GM19035 (cell line): ENCODE results near the gene POLH.
A peak's percentile ranks its signal among the peaks of the same experiment; 100 is the strongest.

Experiments
- ATAC-seq: cut with Tn5 transposase; IDR thresholded peaks from one replicate; pipeline ENCODE4 v1.9.1; 2021; ENCODE audit not compliant: unreplicated experiment

The POLH gene

DNA sequence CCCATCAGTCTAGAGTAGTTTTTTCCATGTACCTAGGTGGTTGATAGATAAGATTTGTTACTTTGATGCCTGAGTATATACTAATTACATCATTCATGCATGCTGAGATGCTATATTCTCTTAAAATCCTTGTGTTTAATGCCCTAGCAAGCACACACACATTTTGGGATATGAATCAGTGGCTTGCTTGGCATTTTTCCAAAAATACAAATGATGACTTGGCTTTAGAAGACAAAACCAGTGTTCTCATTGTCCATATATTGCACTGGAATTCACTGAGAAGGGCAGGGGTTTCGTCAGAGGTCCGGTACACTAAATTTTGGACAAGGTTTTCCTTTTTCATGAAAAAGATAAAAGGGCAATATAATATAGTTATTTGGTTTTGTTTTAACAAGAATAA is 28.2 kb downstream of the POLH start:
- no peak for ATAC-seq

DNA sequence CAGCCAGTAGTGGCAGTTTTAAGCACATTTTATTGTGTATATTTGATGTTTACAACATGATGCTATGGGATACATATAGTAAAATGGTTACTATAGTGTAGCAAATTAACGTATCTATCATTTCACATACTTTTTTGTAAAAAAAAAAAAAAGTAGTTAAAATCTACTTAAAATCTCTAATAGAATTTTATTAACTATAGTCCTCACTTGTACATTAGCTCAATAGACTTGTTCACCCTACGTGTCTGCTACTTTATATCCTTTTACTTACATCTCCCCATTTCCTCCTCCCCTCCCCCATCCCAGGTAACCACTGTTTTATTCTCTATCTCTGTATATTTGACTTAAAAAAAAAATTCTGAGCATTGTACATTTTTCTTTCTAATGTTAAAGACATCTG is 30.0 kb downstream of the POLH start:
- no peak for ATAC-seq

GRCh38 chr6:43608310-43608763 is 32.4 kb downstream of the POLH start:
- ATAC-seq = no peak

DNA sequence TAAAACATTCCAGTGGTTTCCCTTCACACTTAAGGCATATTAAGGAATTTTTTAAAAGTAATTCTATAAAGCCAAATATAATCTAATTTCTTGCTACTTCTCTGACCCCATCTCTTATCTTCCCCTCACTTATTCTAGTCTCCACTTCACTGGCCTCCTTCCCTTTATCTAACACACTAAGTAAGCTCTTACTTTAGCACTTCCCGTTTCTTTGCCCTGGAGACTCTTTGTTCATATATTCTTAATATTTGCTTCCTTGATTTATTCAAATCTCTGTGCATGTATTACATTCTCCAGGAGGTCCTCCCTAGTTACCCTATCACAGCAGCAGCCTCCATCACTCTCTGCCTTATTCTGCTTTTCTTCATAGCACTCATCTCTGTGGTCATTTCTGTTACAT is 32.8 kb downstream of the POLH start:
- no peak for ATAC-seq

DNA sequence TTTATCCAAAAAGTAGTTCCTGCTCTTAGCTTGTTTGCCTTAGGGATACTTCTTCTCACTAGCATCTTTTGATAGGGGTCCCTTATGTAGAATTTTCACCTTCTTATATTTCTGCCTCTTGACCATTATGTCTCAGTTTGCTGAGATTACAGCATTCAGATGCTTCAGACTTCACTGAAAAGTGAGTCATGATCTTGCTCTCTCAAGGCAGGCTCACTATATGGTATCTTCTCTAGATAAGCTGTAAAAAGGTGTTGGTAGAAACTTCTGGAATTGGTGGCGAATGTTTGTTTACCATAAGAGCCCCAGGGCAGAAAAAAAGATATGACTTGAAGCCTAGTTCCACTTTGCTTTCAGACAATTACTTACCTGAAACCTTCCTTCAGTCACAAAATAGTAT is 33.4 kb downstream of the POLH start:
- ATAC-seq = no peak

DNA sequence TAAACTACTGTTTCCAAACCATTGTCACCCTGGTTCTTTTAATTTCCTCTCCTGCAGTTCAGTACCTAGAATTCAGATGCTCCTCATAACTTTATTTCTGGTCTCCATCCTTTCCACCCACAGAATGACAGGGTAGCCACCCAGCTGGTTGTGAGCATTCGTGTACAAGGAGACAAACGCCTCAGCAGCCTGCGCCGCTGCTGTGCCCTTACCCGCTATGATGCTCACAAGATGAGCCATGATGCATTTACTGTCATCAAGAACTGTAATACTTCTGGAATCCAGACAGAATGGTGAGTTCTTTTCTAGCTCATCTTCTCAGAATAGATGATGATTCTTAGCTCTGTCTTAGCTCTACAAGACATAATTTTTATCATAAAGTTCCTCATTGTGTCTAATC is 34.4 kb downstream of the POLH start:
- ATAC-seq = no peak

- no peak for ATAC-seq
Measured at GRCh38 chr6:43613721-43614395, 37.9 kb downstream of the POLH start.

GRCh38 chr6:43614396-43614730 is 38.4 kb downstream of the POLH start:
- no peak for ATAC-seq

DNA sequence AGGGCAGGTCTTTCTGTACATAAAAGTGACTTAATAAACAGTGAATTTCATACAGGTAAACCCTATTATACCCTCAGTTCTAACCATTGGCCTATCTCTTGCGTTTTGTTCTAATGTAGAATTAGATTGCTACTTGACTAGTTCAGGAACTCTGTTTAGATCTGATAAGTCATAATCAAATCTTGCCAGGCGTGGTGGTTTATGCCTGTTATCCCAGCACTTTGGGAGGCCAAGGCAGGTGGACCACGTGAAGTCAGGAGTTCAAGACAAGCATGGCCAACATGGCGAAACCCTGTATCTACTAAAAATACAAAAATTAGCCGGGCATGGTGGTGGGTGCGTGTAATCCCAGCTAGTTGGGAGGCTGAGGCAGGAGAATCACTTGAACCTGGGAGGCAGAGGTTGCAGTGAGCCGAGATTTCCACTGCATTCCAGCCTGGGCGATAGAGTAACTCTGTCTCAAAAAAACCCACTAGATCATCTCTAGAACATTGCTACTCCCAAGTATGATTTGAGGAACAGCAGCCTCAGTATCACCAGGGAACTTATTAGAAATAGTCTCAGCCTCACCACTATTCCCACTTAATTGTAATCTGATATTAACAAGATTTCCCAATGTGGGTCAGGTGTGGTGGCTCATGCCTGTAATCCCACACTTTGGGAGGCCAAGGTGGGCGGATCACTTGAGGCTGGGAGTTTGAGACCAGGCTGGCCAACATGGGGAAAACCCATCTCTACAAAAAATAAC is 40.9 kb downstream of the POLH start:
- ATAC-seq = no peak

DNA sequence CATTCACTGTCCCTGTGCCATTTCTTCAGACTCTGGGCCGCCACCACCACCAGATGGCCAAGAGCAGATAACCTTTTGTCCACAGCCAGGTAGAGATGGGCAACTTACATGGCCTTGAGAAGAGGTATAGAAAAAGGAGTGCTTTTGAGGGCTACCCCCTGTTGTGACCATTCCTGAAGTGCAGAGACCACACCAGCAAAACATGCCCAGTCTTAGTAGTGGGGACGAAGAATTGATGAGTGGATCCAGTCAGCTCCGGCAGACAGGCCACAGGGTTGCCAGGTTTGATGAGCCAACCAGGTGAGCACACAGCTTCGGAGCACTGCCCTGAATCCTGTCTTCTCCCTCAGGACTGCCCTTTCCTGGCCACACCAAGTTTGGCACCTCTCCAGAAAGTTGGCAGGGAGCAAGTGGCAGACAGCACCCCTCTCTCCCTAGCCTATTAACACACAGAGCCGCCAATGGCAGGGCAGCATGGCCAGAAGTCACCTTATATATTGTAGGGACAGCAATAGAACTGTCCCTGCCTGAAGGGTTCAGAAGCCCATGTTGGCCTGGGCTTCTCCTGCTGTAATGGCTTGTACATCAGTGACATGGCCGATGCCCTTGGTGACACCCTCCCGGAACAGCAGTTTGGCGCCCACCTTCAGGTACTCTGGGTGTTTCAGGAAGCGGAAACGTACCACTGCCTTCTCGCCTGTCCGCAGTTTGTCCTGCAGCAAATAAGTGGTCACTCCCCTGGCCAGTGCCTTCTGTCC is 45.3 kb downstream of the POLH start:
- ATAC-seq = no peak

- ATAC-seq = no peak
Measured at GRCh38 chr6:43621836-43622180, 45.8 kb downstream of the POLH start.

- no peak for ATAC-seq
Measured at GRCh38 chr6:43622541-43622940, 46.6 kb downstream of the POLH start.

DNA sequence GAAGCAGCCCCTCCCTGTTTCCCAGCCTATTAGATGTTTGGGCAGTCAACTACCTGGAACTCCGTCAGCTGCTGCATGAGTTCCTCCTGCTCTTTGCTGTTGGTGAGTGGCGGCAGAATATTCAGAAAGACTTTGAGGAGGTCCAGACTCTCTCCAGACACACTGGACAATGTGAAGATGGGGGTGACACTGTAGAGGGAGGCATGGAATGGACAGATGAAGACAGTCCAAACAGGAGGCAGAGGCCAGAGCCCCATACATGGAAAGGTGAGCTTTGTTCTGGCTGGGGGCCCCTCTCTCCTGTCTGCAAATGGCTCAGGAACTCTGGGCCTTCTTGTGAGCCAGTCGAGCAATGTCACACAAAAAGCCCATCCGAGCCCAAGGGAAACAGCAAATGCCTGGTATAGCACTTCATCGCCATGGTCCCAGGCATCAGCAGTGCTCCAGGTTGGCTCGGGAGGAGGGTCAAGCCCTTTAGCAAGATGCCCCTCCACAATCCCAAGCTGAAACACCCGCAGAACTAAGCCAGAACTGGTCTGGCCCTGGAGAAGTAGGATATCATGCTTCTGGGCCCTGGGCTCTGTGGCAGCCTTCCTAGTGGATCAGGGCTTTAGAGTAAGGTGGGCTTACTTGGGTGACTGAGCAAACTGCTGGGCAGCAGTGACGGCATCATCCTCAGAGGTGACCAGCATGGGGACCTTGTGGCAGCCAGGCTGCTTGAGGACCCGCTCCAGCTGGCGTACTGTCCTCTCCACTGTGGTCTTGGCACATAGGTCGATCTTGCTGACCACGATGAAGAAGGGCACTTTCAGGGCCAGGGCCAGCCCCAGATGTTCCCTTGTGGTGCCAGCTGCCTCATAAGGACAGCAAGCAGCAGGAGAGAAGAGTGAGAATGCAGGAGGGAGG is 48.1 kb downstream of the POLH start:
- no peak for ATAC-seq

- ATAC-seq = no peak
Measured at GRCh38 chr6:43624786-43625288, 48.9 kb downstream of the POLH start.

- ATAC-seq = no peak
Measured at GRCh38 chr6:43625393-43625992, 49.5 kb downstream of the POLH start.

DNA sequence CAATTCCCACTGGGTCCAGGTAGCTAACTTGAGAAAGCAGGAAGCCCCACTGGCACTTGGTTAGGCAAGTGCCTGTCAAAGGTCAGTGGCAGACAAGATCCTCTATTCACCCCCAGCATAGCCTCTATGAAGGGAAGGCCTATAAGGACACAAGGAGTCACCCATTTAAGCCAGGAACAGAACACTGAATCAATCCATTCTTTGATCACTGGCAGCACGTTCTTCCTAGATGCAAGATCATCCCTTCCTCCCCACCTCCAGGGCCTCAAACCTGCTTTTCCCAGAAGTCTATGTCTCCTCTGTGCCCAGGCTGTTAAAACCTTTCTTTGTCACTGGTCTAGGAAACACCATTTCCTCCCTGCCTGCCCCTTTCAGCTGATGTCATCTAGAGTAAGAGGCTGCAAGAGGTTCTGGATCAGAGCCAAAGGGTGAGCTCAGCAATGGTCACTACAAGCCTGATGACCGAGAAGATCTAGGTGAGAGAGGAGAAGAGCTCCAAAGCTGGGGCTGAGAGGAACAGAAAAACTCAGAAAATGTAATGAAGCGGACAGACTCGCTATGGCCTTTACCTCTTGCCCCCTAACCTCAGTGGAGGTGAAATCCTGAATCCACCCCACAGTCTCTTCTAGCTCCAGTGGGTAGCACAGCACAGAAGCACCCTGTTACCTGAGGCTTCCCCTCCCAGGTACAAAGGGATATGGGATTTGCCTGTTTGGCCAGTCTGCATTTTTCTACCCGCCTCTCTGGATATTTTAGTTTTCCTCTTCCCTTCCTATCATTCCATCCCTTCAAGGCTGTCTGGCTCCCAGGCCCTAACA is 51.2 kb downstream of the POLH start:
- no peak for ATAC-seq

GRCh38 chr6:43628393-43629103 is 52.6 kb downstream of the POLH start:
- no peak for ATAC-seq

DNA sequence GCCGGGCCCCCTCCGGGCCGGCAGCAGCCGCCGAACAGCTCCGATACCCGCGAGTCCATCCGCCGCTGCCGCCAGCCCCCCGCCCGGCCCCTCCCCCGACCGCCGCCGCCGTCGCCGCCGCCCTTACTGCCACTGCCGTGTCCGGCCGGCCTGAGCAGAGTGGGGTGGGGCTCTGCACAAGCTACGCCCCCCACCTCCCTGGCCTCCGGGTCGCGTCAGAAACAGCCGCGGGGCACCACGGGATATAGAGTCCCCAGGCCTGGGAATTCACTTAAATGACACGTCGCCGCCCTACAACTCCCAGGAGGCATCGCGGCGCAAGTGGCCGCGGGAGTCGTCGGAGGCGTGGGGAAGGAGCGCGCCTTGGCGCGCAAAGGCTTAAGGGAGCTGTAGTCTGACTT is 53.1 kb downstream of the POLH start, which contains the start of gene GTPBP2:
Gene GTPBP2 (minus strand): TSS at position 161 of the 401 bp plus-strand sequence. CDS start 102 bp downstream, at position 59.
- peak; percentile 83 for ATAC-seq
